Measurements from ENCODE around the gene PIP5K1B. TPM values are rescaled to one million over a fixed set of nuclear protein-coding genes. Genes with fewer than 3 reads are reported as not detected.

PIP5K1B gene
- total and polyA plus RNA-seq, 2 of the 13 experiments (the other 11 are each of a cell fraction or from before 2014, with no cell fraction given), result 15.8 to 17.5 TPM

GRCh38 chr9:68672215-68672614, 32.8 kb upstream of the PIP5K1B start (continued):
- TF ChIP-seq ZBTB49 (CRISPR knock-in tag; IDR thresholded peaks at IDR 0.05; ENCODE audit: borderline replicate concordance) (no peak), ZNF12 (CRISPR knock-in tag; IDR thresholded peaks at IDR 0.05) (no peak), NCOA2 (CRISPR knock-in tag; IDR thresholded peaks at IDR 0.05) (no peak), ZBTB44 (CRISPR knock-in tag; IDR thresholded peaks at IDR 0.05) (no peak), SALL1 (CRISPR knock-in tag; IDR thresholded peaks at IDR 0.05) (no peak)

GRCh38 chr9:68672625-68673024, 32.4 kb upstream of the PIP5K1B start:
- intact Hi-C loops (cut with micrococcal nuclease; ENCODE audit: unreplicated experiment), result no loop called here
- Histone ChIP-seq H4K20me1 (ENCODE audit: insufficient read depth, low read length) (no peaks in the 10 kb centered on the region), H3K79me2 (ENCODE audit: insufficient read depth, low read length) (no peaks in the 10 kb centered on the region), H3K9ac (ENCODE audit: insufficient read depth, low read depth, low read length) (no peak overlapping the region), H3K4me2 (ENCODE audit: low read depth, low read length) (no peak overlapping the region), H3K9me3 (ENCODE audit: low read length) (no peaks in the 10 kb centered on the region), H3K4me3 (replicated peaks in 1 of 3; ENCODE audit: insufficient read depth in 1 of 3, low read depth in 2 of 3, low read length in 3 of 3) (no peak overlapping the region), H2AFZ (ENCODE audit: low read length) (no peak overlapping the region), H3K27me3 (ENCODE audit: control insufficient read depth in 1 of 2, insufficient read depth in 2 of 2, low read length in 2 of 2) (peaks cover 1 to 37% of the 10 kb centered on the region in 2 experiments; a peak in 3 of 5 replicates), H3K27ac (ENCODE audit: extremely low read length, insufficient read depth, low read length) (no peak overlapping the region), H3K4me1 (ENCODE audit: insufficient read depth, low read length) (peaks cover 7% of the 10 kb centered on the region), H3K36me3 (replicated peaks in 1 of 2; ENCODE audit: control insufficient read depth in 1 of 2, insufficient read depth in 2 of 2, low read length in 2 of 2) (no peaks in the 10 kb centered on the region)
- ChIA-PET CTCF (ENCODE audit: low intra/inter-chr PET ratio, low total read pairs) (no interaction called here), POLR2A (no interaction called here)
- TF ChIP-seq ZNF652 (CRISPR knock-in tag; IDR thresholded peaks at IDR 0.05; ENCODE audit: borderline replicate concordance, low read depth) (no peak), BCL3 (CRISPR knock-in tag; IDR thresholded peaks at IDR 0.05) (no peak), PLRG1 (conservative IDR thresholded peaks at IDR 0.05) (no peak), SOX6 (IDR thresholded peaks at IDR 0.05) (no peak), SOX6 (CRISPR knock-in tag; IDR thresholded peaks at IDR 0.05) (no peak), ZNF563 (CRISPR knock-in tag; IDR thresholded peaks at IDR 0.05) (no peak), ZIK1 (CRISPR knock-in tag; IDR thresholded peaks at IDR 0.05; ENCODE audit: borderline replicate concordance, low read depth) (no peak), PAX8 (CRISPR knock-in tag; IDR thresholded peaks at IDR 0.05; ENCODE audit: borderline replicate concordance) (no peak)
- ATAC-seq (no peak), DNase-seq (ENCODE audit: low spot score) (no peak), FAIRE-seq (no peak)
- no TSS peak for BruUV-seq (replicated peaks)
- in situ Hi-C loops (cut with HindIII; ENCODE audit: extremely low pct_ligation_motif_present, low pct_unique_long_range_greater_than_20kb), result no loop called here
